Activated CD8-positive, alpha-beta memory T cell treated with anti-CD3 and anti-CD28 coated beads for 48 hours (primary cell): Measurements from ENCODE around the gene NDUFC2.
"Not testable (repeated sequence)": the region's sequence is repeated elsewhere in the genome, so short reads cannot be mapped to it uniquely, and the experiment has no call there.

Source experiments
- DNase-seq, 3 experiments: peaks; one replicate each; pipeline ENCODE4 v3.0.0-alpha.2; 2020; ENCODE audit warnings: low read depth in 2 of 3, low spot score in 2 of 3

The NDUFC2 gene

DNA sequence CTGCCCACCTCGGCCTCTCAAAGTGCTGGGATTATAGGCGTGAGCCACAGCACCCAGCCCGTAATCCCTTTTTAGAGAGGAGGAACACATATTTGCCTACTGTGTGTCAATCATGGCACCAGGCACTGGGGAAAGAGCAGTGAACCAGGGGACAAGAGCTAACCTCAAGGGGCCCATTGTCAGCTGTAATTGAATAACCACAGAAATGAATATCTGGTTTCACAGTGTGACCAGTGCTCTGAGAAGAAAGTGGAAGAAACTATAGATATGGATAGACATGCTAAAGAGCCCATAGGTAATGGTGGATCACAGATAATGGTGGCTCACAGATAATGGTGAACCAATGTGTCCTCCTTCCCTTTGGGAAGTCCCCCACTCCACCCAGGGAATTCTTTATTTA is 48.0 kb downstream of the NDUFC2 start:
- no peak for DNase-seq

DNA sequence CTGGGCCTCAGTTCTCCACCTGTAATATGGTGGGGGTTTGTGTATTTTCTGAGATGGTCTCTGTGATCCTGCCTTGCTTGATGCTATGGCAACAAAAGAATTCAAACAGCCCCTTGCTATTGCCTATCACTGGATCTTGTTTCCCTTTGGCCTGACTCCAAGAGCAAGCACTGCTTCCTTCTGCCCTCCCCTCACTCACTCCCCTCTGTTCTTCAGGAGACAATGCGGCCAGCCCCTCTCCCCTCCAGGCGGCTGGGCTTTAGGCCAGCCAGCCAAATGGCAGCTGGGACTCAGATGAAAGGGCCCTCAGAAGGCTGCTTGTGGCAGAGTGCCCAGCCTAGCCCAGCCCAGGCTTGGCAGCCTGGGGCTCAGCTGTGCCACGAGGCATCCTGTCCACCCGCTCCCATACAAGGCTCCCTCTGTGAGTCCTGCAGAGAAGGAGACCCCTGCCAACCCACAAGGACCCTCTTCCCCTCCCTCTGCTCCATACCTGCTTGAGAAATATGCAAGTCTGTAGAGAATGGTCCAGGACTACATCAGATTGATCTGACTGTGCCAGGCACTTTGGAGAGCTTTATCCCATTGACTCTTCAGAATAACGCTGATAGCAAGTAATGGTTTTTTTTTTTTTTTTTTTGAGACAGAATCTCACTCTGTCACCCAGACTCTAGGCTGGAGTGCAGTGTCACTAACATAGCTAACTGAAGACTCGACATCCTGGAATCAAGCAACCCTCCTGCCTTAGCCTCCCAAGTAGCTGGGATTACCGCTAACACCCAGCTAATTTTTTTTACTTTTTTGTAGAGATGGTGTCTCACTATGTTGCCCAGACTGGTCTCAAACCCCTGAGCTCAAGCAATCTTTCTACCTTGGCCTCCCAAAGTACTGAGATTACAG is 49.0 kb downstream of the NDUFC2 start:
- no peak for DNase-seq

DNA sequence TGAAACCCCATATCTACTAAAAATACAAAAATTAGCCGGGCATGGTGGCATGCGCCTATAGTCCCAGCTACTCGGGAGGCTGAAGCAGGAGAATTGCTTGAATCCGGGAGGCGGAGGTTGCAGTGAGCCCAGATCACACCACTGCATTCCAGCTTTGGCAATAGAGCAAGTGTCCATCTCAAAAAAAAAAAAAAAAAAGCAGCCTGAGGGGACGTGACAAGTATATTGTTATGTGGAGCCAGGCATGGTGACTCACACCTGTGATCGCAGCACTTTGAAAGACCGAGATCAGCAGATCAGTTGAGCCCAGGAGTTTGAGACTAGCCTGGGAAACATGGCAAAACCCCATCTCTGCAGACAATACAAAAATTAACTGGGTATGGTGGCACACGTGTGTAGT is 51.2 kb downstream of the NDUFC2 start:
- not testable (repeated sequence) for DNase-seq

DNA sequence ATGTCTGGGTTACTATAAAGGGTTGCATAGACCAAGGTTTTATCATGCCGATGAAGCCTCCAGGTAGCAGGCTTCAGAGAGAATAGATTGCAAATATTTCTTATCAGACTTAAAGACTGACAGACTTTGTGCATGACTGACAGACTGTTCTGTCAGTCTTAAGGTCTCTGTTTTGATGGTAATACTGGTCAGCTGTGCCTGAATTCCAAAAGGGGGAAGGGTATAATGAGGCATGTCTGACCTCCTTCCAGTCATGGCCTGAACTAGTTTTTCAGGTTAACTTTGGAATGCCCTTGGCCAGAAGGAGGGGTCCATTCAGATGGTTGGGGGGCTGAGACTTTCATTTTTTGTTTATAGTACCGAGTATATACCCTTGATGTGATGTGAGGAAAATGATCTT is 51.9 kb downstream of the NDUFC2 start:
- no peak for DNase-seq

DNA sequence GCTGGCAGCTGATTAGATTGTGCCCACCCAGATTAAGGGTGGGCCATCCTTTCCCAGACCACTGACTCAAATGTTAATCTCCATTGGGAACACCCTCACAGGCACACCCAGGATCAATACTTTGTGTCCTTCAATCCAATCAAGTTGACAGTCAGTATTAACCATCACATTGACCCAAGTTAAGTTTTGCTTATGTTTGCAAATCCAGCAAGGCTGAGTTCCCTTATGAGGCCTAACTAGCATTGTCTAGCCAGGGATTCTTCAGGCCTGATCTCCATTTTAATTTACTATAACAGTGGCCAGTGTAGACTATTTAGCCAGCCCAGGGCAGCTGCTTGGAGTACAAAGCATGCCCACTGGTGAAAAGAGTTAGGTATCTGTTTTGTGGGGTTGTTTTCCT is 54.3 kb downstream of the NDUFC2 start:
- DNase-seq: no peak

DNA sequence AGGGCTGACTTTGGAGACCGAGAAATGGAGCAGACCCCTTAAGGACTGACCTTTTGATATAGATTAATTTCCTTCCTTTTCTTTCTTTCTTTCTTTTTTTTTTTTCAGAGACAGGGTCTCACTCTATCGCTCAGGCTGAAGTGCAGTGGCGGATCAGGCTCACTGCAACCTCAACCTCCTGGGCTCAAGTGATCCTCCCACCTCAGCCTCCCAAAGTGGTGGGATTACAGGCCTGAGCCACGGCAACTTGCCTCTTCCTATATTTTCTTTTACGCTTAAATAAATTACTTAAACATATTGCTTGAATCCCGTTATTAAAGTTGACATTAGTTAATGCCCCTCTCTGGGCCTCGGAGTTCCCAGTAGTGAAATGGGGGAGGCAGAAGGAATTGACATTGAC is 56.2 kb downstream of the NDUFC2 start:
- no peak for DNase-seq

DNA sequence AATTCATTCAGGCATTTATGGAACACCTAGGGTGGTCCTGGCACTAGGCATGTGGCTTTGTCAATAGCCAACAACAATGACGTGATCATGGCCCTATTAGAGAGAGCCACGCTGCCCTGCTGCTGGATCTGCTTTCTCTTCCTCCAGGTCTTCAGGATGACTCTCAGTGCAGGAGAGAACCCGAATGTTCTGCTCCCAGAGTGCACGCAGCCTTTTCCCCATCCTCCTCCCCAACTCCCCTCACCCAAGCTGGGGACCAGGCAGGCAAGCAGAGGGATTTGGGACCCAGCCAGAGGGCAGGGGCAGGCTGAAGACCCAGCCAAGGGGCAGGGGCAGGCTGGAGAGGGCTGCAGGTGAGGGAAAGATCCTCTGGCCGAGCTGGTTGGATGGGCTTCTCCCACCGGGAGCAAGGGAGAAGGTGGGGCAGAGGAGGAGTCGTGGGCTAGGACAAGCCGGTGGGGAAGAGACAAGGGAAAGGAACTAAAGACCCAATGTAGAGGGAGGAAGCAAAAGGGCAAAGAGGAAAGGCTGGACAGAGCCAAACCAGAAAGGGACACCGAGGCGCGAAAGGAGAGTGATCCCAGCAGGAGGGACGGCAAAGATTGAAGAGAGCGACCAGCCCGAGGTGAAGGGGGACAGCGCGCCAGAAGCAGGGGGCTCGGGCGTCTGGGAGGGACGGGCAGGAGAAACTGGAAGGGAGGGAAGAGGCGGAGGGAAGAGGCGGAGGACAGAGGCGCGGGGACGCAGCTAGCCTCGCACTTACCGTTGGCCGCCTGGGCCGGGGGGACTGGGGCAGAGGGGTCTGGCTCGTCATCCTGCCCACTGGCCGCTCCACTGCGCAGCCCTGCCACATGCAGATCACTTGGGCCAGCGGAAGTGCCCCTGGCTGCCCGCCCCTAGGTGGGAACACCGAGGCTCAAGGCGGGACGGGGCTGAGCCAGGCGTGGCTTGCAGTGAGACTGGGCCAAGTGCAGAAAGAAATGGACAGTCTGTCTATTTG is 57.0 kb downstream of the NDUFC2 start, which contains the start of gene KCTD14:
Gene KCTD14, minus strand, starts transcription at position 880 of the 1,000 bp plus-strand sequence. Its CDS starts 27 bp downstream, at position 853.
- DNase-seq: no peak

DNA sequence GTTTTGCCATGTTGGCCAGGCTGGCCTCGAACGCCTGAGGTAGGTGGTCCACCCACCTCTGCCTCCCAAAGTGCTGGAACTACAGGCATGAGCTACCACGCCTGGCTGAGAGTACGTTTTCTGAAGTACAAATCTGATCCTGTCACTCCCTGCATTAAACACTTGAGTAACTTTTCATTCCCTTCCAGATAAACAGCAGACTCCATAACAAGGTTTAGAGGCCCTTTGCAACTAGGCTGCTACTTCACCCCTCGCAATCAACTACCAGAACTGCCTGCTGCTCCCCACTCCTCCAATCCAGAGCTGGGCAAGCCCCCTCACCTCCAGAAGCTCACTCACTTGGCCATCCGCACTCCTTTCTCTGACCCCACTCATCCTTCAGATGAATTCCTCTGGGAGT is 58.1 kb downstream of the NDUFC2 start:
- DNase-seq: no peak

DNA sequence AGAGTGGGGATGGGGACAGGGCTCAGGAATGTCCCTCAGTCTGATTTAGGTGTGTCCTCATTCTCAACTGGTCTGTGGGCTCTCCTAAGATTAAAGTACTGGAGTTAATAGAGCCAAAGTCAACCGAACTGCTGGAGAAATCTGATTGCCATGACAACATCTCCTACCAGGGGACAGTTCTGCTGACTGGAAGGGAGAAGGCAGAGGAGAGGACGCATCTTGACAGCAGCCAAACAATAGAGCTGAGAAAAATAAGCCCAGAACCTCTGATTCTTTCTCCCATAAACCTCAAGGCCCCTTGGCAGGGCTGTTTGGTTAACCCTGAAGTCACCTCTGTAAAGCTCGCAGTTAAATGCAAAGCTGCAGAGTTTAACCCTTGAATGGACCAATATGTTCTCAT is 59.4 kb downstream of the NDUFC2 start:
- no peak for DNase-seq

DNA sequence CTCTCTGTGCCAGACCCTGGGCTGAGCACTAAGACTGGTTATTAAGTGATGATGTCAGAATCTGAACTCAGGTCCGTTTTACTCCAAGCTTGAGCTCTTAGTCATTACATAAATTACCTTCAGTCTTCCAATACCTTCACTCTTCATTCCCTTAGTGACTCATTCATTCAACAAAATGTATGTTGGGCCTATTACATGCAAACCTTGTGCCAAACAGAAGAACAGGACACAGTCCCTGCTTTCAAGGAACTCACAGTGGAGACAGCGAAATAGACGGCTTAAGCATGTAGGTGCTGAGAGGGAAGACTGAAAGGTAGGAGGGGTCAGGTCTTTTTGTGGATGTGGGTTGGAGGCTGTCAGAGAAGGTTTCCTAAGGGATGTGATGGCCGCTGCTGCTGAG is 59.9 kb downstream of the NDUFC2 start:
- no peak for DNase-seq
